PFSK-1 (cell line): ENCODE results near the gene HAT1.

Source experiments
- POLR2AphosphoS5 ChIP-seq: IDR thresholded peaks from 2 replicates; pipeline ENCODE4 v1.6.1; 2012; ENCODE audit warnings: low read depth, mild to moderate bottlenecking, control low read depth, low read length, moderate library complexity
- REST ChIP-seq, 2 experiments: IDR thresholded peaks; 2 replicates each; pipeline versions ENCODE4 v1.6.1 to v1.8.0; 2011 to 2012; ENCODE audit warnings: low read depth in 2 of 2, low read length in 2 of 2, control low read depth in 1 of 2, inconsistent platforms in 1 of 2, mild to moderate bottlenecking in 1 of 2, moderate library complexity in 1 of 2; ENCODE audit not compliant: insufficient read depth in 1 of 2

GRCh38 chr2:171965661-171966060 is 43.4 kb downstream of the HAT1 start:
- TF ChIP-seq POLR2AphosphoS5: no peak
- no peak for TF ChIP-seq REST (IDR thresholded peaks at IDR 0.05; ENCODE audit: insufficient read depth in 1 of 2, low read depth in 2 of 2, low read length in 2 of 2)
